HG02763 (cell line): ENCODE measurements around the gene HJURP.

Experiments
- ATAC-seq: cut with Tn5 transposase; IDR thresholded peaks from one replicate; pipeline ENCODE4 v1.9.1; 2021; ENCODE audit warnings: mild to moderate bottlenecking, moderate library complexity; ENCODE audit not compliant: unreplicated experiment

HJURP gene

DNA sequence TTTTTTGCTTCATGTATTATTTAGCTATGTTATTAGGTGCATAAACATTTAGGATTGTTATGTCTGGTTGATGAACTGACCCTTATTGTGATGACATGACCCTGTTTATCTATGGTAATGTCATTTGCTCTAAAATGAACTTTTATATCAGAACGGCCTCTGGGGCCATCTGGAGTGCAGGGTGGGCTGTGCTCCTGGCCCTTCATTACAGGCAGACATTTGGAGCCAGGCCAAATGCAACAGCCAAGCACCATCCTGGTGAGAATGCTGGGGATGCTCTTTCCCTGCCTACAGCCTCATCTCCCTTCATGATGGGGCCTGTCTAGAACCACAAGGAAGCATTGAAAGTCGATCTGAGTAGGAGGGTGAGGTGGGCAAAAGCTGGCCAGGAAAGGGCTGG is 38.0 kb downstream of the HJURP start:
- no peak for ATAC-seq

DNA sequence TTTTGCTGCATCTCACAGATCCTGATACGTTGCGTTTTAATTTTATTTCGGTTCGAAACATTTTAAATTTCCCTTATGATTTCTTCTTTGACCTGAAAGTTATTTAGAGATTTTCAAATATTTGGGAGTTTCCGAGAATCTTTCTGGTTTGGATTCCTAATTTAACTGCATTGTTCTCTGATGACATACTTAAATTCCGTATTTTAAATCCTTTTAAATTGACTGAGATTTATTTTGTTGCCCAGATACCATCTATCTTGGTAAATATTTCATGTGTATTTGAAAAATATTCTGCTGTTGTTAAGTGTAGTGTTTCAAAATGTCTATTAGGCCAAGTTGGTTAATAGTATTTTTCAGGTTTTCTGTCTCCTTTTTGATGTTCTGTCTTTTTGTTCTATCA is 38.5 kb downstream of the HJURP start:
- ATAC-seq = no peak

DNA sequence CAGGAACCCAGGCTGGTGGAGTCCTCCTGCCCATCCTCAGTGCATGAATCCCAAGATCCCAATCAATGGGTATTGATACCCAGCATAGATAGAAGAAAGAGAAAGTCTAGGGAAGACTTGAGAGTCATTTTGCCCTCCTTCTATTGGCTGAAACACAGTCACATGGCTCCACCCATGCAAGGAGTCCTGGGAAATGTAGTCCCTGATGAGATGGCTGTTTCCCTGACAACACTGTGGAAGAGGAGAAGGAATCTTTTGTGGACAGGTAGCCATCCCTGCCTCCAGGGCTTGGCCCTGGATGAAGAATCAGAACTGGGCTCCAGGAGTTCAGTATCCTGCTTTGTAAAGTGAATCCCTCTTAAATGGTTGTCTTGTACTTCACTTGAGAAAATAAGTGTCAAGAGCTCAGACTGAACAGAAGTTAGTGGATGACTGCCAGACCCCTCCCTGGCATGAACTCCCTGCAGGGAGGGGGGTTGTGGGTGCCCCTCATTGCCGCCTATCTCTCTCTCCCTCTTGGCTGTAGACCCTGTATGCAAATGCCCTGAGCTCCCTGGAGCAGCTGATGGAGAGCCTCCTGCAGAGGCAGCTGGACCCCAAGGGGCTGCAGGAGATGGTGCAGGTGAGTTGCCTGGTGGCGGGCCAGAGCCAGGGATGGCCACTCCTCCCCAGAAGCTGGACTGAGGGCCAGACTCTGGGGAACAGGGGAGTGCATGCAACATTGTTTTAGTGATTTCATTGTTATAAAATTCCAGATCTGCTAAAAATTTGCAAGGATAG is 40.1 kb downstream of the HJURP start:
- ATAC-seq = no peak

- ATAC-seq = no peak
Measured at GRCh38 chr2:233813236-233814055, 40.9 kb downstream of the HJURP start.

DNA sequence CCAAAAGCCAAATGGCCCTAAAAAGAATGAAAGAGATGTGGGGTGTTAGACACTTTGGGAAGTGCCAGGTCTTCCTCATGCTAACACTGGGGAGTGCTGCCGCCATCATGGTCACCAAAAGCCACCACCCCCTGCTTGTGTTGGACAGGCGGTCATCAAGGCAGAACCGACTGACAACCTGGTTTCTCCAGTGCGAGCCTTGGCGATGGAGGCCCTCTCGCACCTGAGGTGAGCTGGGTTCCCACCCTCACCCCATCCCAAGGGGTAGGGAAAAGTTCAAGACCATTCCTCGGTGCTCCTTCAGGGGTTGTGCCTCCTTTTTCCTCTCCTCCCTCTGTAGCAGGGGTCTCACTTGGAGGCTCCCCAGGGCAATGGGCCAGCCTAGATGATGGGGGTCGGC is 42.6 kb downstream of the HJURP start:
- ATAC-seq = no peak

- ATAC-seq = no peak
Measured at GRCh38 chr2:233811087-233811486, 43.2 kb downstream of the HJURP start.

DNA sequence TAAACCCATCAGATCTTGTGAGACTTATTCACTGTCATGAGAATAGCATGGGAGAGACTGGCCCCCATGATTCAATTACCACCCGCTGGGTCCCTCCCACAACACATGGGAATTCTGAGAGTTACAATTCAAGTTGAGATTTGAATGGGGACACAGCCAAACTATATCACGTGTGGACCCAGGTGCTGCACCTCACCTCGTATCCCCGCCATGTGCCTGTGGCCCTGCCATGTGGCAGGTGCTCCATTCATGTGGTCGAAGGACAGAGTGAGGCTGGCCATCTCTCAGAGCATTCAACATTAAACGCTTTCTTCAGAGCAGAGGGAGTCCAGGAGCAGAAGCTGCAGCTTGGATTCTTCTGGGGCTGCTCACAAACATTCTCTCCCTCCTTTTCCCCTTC is 44.0 kb downstream of the HJURP start:
- ATAC-seq = no peak

- ATAC-seq = no peak
Measured at GRCh38 chr2:233807966-233808935, 46.1 kb downstream of the HJURP start.

GRCh38 chr2:233807215-233807865 is 47.0 kb downstream of the HJURP start:
- no peak for ATAC-seq

- no peak for ATAC-seq
Measured at GRCh38 chr2:233803994-233804393, 50.3 kb downstream of the HJURP start.

GRCh38 chr2:233803292-233803911 is 50.9 kb downstream of the HJURP start:
- no peak for ATAC-seq

GRCh38 chr2:233802132-233802815 is 52.1 kb downstream of the HJURP start:
- no peak for ATAC-seq

DNA sequence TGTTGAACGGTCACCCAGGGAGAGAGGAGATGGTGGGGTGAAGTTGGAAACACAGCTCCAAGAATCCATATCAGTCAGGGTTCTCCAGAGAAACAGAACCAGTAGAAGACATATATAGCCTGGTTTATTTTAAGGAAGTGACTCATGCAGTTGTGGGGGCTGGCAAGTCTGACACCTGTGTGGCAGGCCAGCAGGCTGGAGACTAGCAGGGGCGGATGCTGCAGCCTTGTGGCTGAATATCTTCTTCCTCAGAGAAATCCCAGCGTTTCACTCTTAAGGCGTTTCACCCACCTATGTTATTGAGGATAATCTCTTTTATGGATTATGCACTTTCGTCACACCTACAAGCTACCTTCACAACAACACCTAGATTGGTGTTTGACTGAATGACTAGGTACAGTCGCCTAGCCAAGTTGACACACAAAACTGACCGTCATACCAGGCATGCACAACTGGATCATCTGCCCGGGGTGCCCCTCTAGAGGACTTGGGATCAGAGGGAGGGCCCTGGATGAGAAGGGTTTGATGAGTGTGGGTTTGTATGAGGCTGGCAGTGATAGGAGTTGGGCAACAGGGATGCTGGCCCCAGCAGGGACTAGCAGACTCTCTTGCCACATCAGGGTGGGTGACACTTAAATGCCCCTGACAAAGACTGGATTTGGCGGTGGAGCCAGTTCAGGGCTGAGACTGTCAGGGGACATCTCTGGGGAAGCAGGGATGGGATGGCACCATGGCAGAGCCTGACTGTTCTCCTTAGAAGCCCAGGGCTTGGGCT is 52.8 kb downstream of the HJURP start:
- ATAC-seq = no peak

DNA sequence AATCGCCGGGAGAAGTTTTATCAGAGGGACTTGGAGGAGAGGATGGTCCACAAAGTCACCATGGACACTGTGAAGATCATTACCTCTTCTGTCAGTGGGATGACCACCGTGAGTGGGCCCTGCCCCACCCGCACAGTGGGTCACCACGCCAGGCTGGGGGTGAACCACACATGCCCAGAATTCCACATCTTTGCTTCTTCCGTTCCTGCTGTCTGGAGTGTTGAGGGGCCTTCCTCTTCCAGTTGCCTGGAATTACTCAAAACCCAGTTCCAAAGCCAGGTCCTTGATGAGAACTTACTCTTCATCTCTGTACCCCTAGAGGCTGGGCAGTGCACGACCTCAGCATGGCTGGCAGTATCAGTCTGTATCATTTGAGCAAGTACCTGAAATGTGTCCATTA is 54.1 kb downstream of the HJURP start:
- no peak for ATAC-seq

- no peak for ATAC-seq
Measured at GRCh38 chr2:233799716-233800115, 54.6 kb downstream of the HJURP start.

DNA sequence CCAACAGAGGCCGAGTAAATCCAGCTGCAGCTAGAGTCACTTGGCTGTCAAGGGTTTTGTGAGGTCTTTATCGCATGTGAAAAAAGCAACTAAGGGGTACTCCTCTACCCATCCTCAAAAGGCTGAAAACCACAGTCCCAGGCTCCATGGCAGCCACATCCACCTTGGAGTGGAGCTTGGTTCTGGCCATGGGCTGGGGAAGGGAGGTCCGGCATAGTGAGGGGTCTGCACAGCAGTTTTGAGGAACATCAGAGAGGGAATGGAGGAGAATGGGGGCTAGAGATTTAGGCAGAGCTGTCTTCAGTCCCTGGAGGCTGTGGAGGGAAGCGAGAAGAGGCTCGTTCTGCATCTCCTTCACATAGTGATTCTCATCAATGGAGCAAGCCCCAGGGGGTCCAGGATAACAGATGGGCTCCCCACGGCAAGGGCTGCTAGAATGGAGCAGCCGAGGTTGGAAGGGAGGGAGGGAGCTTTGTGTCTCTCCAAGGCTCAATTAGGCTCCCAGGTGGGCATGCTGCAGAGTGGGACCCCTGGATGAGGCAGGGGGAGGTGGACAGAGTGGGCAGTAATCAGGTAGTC is 55.2 kb downstream of the HJURP start:
- no peak for ATAC-seq

- ATAC-seq = no peak
Measured at GRCh38 chr2:233798335-233799086, 55.8 kb downstream of the HJURP start.

GRCh38 chr2:233796254-233796653 is 58.1 kb downstream of the HJURP start:
- ATAC-seq = no peak
